Measurements from ENCODE around the gene C6orf89.
"Not testable (repeated sequence)": the region's sequence is repeated elsewhere in the genome, so short reads cannot be mapped to it uniquely, and the experiment has no call there.

The C6orf89 gene

DNA sequence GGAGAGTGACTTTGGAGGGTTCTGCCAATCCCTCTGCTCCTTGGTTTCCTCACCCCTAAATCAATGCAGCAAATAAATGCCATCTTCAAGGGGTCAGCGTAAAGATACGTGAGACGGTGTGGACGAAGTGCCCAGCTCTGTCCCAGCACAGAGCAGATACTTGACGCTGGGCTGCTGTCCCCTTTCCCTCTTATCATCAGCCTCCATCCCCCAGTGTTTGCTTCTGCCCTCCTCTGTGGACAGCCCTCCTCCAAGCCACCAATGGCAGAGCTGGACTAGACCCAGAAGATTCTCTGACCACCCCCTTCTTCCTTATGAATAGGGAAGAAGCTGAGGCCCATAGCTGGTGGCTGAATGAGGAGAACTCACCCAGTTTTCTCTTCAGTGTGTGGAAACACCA lies 51.1 kb downstream of the C6orf89 start:
- no peak overlapping the region for H3K4me3 ChIP-seq (ENCODE audit: low read depth, low read length)
- no peak for DNase-seq (ENCODE audit: low read depth)
- TF ChIP-seq, protein P1, sequence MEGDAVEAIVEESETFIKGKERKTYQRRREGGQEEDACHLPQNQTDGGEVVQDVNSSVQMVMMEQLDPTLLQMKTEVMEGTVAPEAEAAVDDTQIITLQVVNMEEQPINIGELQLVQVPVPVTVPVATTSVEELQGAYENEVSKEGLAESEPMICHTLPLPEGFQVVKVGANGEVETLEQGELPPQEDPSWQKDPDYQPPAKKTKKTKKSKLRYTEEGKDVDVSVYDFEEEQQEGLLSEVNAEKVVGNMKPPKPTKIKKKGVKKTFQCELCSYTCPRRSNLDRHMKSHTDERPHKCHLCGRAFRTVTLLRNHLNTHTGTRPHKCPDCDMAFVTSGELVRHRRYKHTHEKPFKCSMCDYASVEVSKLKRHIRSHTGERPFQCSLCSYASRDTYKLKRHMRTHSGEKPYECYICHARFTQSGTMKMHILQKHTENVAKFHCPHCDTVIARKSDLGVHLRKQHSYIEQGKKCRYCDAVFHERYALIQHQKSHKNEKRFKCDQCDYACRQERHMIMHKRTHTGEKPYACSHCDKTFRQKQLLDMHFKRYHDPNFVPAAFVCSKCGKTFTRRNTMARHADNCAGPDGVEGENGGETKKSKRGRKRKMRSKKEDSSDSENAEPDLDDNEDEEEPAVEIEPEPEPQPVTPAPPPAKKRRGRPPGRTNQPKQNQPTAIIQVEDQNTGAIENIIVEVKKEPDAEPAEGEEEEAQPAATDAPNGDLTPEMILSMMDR (conservative IDR thresholded peaks at IDR 0.05; ENCODE audit: low read depth, low read length) = no peak

DNA sequence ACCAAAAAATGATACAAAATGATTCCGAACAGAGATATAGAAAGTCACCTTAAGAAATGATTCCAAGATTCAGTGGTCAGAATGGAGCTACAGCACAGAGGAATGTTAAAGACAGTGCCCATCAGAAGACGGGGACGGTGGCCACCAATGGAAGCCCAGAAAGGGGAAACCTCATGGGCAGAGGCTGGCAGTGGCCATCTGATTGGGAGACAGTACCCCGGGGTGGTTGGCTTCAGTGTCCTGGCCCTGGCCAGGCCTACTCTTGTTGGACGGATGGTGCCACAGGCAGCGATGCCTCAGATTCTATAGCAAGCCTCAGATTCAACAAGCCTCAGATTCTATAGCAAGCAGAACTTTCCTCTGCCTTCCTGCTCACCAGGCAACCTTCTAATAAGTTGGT lies 52.1 kb downstream of the C6orf89 start:
- TF ChIP-seq, protein P1 (conservative IDR thresholded peaks at IDR 0.05; ENCODE audit: low read depth, low read length) = no peak
- no peak for DNase-seq (ENCODE audit: low read depth)
- H3K4me3 ChIP-seq (ENCODE audit: low read depth, low read length) = no peak overlapping the region

- no peak overlapping the region for H3K4me3 ChIP-seq (ENCODE audit: low read depth, low read length)
- TF ChIP-seq, protein P1 (conservative IDR thresholded peaks at IDR 0.05; ENCODE audit: low read depth, low read length) = no peak
- DNase-seq (ENCODE audit: low read depth) = peak; percentile 99
Measured at GRCh38 chr6:36938536-36938935, 52.8 kb downstream of the C6orf89 start.

DNA sequence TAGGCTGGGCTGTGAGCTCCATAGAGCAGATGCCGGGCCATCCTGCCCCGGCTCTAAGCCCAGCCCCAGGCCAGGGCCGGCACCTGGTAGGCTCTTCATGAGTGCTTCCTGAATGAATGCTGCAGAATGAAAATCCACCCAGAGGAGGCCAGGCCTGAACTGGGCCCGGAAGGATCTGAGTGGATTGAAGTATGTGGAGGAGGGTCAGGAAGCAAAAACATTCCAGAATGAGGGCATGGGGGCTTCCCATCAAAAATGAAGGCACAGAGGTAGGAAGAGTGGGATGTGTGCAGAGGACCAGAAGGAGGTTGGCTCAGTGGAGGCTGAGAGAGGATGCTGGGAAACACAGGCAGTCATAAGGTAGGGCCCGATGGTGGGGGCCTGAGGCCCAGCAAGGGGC lies 53.3 kb downstream of the C6orf89 start:
- H3K4me3 ChIP-seq (ENCODE audit: low read depth, low read length); DNase-seq (ENCODE audit: low read depth): not testable (repeated sequence)

- TF ChIP-seq, protein P1 (conservative IDR thresholded peaks at IDR 0.05; ENCODE audit: low read depth, low read length) = no peak
- no peak for DNase-seq (ENCODE audit: low read depth)
- H3K4me3 ChIP-seq (ENCODE audit: low read depth, low read length) = no peak overlapping the region
Measured at GRCh38 chr6:36940027-36940426, 54.3 kb downstream of the C6orf89 start.

GRCh38 chr6:36941561-36941960 lies 55.8 kb downstream of the C6orf89 start:
- not testable (repeated sequence) for DNase-seq (ENCODE audit: low read depth); H3K4me3 ChIP-seq (ENCODE audit: low read depth, low read length)

DNA sequence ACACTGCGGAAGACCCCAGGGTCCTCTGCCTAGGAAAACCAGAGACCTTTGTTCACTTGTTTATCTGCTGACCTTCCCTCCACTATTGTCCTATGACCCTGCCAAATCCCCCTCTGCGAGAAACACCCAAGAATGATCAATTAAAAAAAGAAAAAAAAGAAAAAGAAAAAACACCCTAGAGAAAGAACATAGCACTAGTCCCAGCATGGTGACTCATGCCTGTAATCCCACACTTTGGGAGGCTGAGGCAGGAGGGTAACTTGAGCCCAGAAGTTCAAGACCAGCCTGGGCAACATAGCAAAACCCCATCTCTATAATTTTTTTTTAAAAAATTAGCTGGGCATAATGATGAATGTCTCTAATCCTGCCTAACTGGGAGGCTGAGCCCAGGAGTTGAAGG lies 56.6 kb downstream of the C6orf89 start:
- not testable (repeated sequence) for H3K4me3 ChIP-seq (ENCODE audit: low read depth, low read length); DNase-seq (ENCODE audit: low read depth)

- TF ChIP-seq, protein P1 (conservative IDR thresholded peaks at IDR 0.05; ENCODE audit: low read depth, low read length) = no peak
- DNase-seq (ENCODE audit: low read depth) = peak; percentile 61
- H3K4me3 ChIP-seq (ENCODE audit: low read depth, low read length) = no peak overlapping the region
Measured at GRCh38 chr6:36944650-36945049, 58.9 kb downstream of the C6orf89 start.

DNA sequence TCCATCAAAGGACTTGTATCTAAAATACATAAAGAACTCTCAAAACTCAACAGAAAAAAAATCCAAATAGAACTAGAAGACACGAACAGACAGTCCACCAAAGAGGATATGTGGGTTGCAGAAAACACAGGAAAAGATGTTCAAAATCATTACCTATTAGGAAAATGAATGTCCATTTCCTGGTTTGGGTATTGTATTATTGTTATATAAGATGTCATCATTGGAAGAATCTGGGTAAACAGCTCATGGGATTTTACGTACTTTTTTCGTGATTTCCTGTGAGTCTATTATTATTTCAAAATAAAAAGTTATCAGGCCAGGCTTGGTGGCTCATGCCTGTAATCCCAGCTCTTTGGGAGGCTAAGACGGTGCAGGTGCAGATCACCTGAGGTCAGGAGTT lies 59.5 kb downstream of the C6orf89 start:
- no peak overlapping the region for H3K4me3 ChIP-seq (ENCODE audit: low read depth, low read length)
- DNase-seq (ENCODE audit: low read depth) = no peak
- TF ChIP-seq, protein P1 (conservative IDR thresholded peaks at IDR 0.05; ENCODE audit: low read depth, low read length) = no peak
